K562 (cell line): ENCODE data around the gene ZNF112. TPM values are rescaled to one million over a fixed set of nuclear protein-coding genes. Genes with fewer than 3 reads are reported as not detected.
A peak's percentile ranks its signal among the peaks of the same experiment; 100 is the strongest.

Source experiments
- FOXJ2 ChIP-seq: fragments of 200-800 bp; sonication (Bioruptor generic); IDR thresholded peaks from 2 replicates; pipeline ENCODE4 v1.6.1; 2016; ENCODE audit warnings: missing genetic modification characterization, missing compliant biosample characterization
- HMGXB4 ChIP-seq: sonication (generic); formaldehyde crosslinking; IDR thresholded peaks from 2 replicates; pipeline ENCODE4 v1.8.1; 2023; ENCODE audit warnings: mild to moderate bottlenecking, missing genetic modification reagents
- MECOM ChIP-seq: fragments of 250-450 bp; sonication (Bioruptor Pico); IDR thresholded peaks from 2 replicates; pipeline ENCODE4 v1.8.0; 2022; ENCODE audit warnings: inconsistent platforms
- TCF3 ChIP-seq: sonication (generic); formaldehyde crosslinking; IDR thresholded peaks from 2 replicates; pipeline ENCODE4 v1.4.0; 2020; ENCODE audit warnings: mild to moderate bottlenecking, missing genetic modification reagents
- TOE1 ChIP-seq, 2 experiments: fragments of 450-650 bp in 1 of 2; sonication (generic) in 1 of 2; formaldehyde crosslinking in 1 of 2; IDR thresholded peaks; 2 replicates each; pipeline versions ENCODE4 v1.7.1 to v1.8.0; 2016 to 2022; ENCODE audit warnings: borderline replicate concordance in 2 of 2, mild to moderate bottlenecking in 2 of 2, antibody characterized with exemption in 1 of 2, inconsistent platforms in 1 of 2, low read depth in 1 of 2, missing genetic modification reagents in 1 of 2, moderate library complexity in 1 of 2
- TSC22D4 ChIP-seq: fragments of 450-650 bp; IDR thresholded peaks from 2 replicates; pipeline ENCODE4 v1.6.1; 2016; ENCODE audit warnings: missing genetic modification characterization, missing biosample characterization, control low read depth
- YBX1 ChIP-seq: fragments of 450-650 bp; IDR thresholded peaks from 2 replicates; pipeline ENCODE4 v1.7.1; 2016; ENCODE audit warnings: mild to moderate bottlenecking
- YY1 ChIP-seq, 3 experiments: IDR thresholded peaks; 2 replicates each; pipeline ENCODE4 v1.6.1; 2011; ENCODE audit warnings: low read length in 2 of 3, mild to moderate bottlenecking in 2 of 3, moderate library complexity in 2 of 3, borderline replicate concordance in 1 of 3, control low read depth in 1 of 3, low read depth in 1 of 3; ENCODE audit not compliant: insufficient read depth in 3 of 3, insufficient replicate concordance in 2 of 3, control insufficient read depth in 1 of 3, insufficient read length in 1 of 3; ENCODE audit errors: extremely low read depth in 1 of 3
- ZFP30 ChIP-seq: fragments of 250-450 bp; sonication (Bioruptor Pico); IDR thresholded peaks from 2 replicates; pipeline ENCODE4 v1.8.0; 2022; ENCODE audit warnings: moderate library complexity, mild to moderate bottlenecking, inconsistent platforms, borderline replicate concordance
- ZNF316 ChIP-seq: fragments of 450-650 bp; IDR thresholded peaks from 2 replicates; pipeline ENCODE4 v1.6.1; 2016
- polyA plus RNA-seq, 8 experiments: library from polyadenylated mRNA; depleted of rRNA in 4 of 8; stranded (reverse) in 5 of 8; unstranded in 3 of 8; fragments of >200 nt; fragmentation: Nextera tagmentation in 2 of 8; fragmentation: Illumina TruSeq in 1 of 8; extraction: Ambion mirVana in 2 of 8; extraction: Trizol in 1 of 8; gene quantifications; 2 replicates each; pipeline versions ENCODE4 v1.2.1 to v1.2.3, GENCODE V29; 2011 to 2014; ENCODE audit warnings: inconsistent platforms in 1 of 8, missing spikeins in 1 of 8
- total RNA-seq, 7 experiments: library from RNA; depleted of rRNA in 6 of 7; stranded (reverse); fragments of >200 nt in 6 of 7; fragmentation: Illumina TruSeq in 2 of 7; extraction: Trizol in 2 of 7; gene quantifications; 2 replicates each; pipeline versions ENCODE4 v1.2.1 to v1.2.3, GENCODE V29; 2011 to 2021; ENCODE audit warnings: low replicate concordance in 1 of 7
- TF ChIP-seq, protein P1 (sequence below): sonication (generic); formaldehyde crosslinking; IDR thresholded peaks from 2 replicates; pipeline ENCODE4 v1.8.1; 2023; ENCODE audit warnings: mild to moderate bottlenecking, missing genetic modification reagents
- TF ChIP-seq, protein P2 (sequence below): fragments of 250-450 bp; sonication (Bioruptor Pico); IDR thresholded peaks from 2 replicates; pipeline ENCODE4 v1.4.0; 2020; ENCODE audit warnings: mild to moderate bottlenecking, moderate library complexity

The ZNF112 gene
- total and polyA plus RNA-seq, 9 of the 15 experiments (the other 6 are each of a cell fraction or from before 2014, with no cell fraction given), result 0.21 to 1.3 (median 0.61) TPM

- TF ChIP-seq, protein P1, sequence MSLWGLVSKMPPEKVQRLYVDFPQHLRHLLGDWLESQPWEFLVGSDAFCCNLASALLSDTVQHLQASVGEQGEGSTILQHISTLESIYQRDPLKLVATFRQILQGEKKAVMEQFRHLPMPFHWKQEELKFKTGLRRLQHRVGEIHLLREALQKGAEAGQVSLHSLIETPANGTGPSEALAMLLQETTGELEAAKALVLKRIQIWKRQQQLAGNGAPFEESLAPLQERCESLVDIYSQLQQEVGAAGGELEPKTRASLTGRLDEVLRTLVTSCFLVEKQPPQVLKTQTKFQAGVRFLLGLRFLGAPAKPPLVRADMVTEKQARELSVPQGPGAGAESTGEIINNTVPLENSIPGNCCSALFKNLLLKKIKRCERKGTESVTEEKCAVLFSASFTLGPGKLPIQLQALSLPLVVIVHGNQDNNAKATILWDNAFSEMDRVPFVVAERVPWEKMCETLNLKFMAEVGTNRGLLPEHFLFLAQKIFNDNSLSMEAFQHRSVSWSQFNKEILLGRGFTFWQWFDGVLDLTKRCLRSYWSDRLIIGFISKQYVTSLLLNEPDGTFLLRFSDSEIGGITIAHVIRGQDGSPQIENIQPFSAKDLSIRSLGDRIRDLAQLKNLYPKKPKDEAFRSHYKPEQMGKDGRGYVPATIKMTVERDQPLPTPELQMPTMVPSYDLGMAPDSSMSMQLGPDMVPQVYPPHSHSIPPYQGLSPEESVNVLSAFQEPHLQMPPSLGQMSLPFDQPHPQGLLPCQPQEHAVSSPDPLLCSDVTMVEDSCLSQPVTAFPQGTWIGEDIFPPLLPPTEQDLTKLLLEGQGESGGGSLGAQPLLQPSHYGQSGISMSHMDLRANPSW (CRISPR knock-in tag), result no peak
- no peak for TF ChIP-seq TSC22D4 (tag)
- no peak for TF ChIP-seq MECOM (CRISPR knock-in tag)
- TF ChIP-seq HMGXB4 (CRISPR knock-in tag), result no peak
- TF ChIP-seq TCF3 (CRISPR knock-in tag), result no peak
- TF ChIP-seq, protein P2, sequence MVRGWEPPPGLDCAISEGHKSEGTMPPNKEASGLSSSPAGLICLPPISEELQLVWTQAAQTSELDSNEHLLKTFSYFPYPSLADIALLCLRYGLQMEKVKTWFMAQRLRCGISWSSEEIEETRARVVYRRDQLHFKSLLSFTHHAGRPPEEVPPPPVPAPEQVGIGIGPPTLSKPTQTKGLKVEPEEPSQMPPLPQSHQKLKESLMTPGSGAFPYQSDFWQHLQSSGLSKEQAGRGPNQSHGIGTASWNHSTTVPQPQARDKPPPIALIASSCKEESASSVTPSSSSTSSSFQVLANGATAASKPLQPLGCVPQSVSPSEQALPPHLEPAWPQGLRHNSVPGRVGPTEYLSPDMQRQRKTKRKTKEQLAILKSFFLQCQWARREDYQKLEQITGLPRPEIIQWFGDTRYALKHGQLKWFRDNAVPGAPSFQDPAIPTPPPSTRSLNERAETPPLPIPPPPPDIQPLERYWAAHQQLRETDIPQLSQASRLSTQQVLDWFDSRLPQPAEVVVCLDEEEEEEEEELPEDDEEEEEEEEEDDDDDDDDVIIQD (CRISPR knock-in tag), result no peak
- TF ChIP-seq FOXJ2, result 0 out of 2 replicates have a peak, but pooled peaks have one; percentile 59
- TF ChIP-seq YY1 (IDR thresholded peaks at IDR 0.05; ENCODE audit: borderline replicate concordance in 1 of 3, control insufficient read depth in 1 of 3, extremely low read depth in 1 of 3, insufficient read depth in 3 of 3, insufficient read length in 1 of 3, insufficient replicate concordance in 2 of 3, low read depth in 1 of 3, low read length in 2 of 3), result peak in 2 of 3 experiments; percentile 22 to 34
- no peak for TF ChIP-seq TOE1 (IDR thresholded peaks at IDR 0.05; ENCODE audit: borderline replicate concordance)
- TF ChIP-seq TOE1 (CRISPR knock-in tag; IDR thresholded peaks at IDR 0.05; ENCODE audit: borderline replicate concordance, low read depth), result no peak
- TF ChIP-seq ZFP30, result no peak
- TF ChIP-seq YBX1, result no peak
- TF ChIP-seq ZNF316, result peak; percentile 24; the same call in 1 of the 2 replicates
Observed at GRCh38 chr19:44304659-44305193, 51.8 kb downstream of the ZNF112 start, which contains the start of gene ZNF235 (continued).
